Astrocyte of the cerebellum (primary cell): ENCODE results near the gene CPB1.
A peak's percentile ranks its signal among the peaks of the same experiment; 100 is the strongest.

Experiments
- DNase-seq: peaks from one replicate; pipeline ENCODE4 v3.0.0-alpha.2; 2011; ENCODE audit warnings: low read depth
- H3K4me3 ChIP-seq: 2 replicates; pipeline ENCODE4 v1.5.1; 2011; ENCODE audit warnings: mild to moderate bottlenecking, low read depth, low read length, moderate library complexity
- CTCF ChIP-seq: IDR thresholded peaks from 2 replicates; pipeline ENCODE4 v1.5.1; 2012; ENCODE audit warnings: low read length, low read depth, moderate library complexity, mild to moderate bottlenecking; ENCODE audit errors: missing control alignments
- in situ Hi-C: cut with HindIII; loops from 2 replicates; pipeline ENCODE4 v1.10.0; 2017; ENCODE audit warnings: low sequenced_read_pairs

Gene CPB1

GRCh38 chr3:148873270-148873927 lies 45.8 kb downstream of the CPB1 start:
- in situ Hi-C loops, result no loop called here
- DNase-seq, result no peak
- no peak for TF ChIP-seq CTCF
- H3K4me3 ChIP-seq, result no peak overlapping the region

GRCh38 chr3:148873977-148874376 lies 46.4 kb downstream of the CPB1 start:
- no peak overlapping the region for H3K4me3 ChIP-seq
- no peak for TF ChIP-seq CTCF
- no peak for DNase-seq
- in situ Hi-C loops, result no loop called here

GRCh38 chr3:148878095-148878494 lies 50.5 kb downstream of the CPB1 start:
- in situ Hi-C loops, result no loop called here
- H3K4me3 ChIP-seq, result no peak overlapping the region
- TF ChIP-seq CTCF, result no peak
- no peak for DNase-seq

GRCh38 chr3:148879256-148879655 lies 51.6 kb downstream of the CPB1 start:
- in situ Hi-C loops, result no loop called here
- H3K4me3 ChIP-seq, result no peak overlapping the region
- DNase-seq, result no peak
- no peak for TF ChIP-seq CTCF

GRCh38 chr3:148880681-148881080 lies 53.1 kb downstream of the CPB1 start:
- in situ Hi-C loops, result no loop called here
- peak; percentile 29 for TF ChIP-seq CTCF
- no peak for DNase-seq
- H3K4me3 ChIP-seq, result no peak overlapping the region

GRCh38 chr3:148881286-148881685 lies 53.7 kb downstream of the CPB1 start:
- in situ Hi-C loops, result no loop called here

More at GRCh38 chr3:148881286-148881685, 53.7 kb downstream of the CPB1 start:
- no peak for TF ChIP-seq CTCF
- H3K4me3 ChIP-seq, result no peak overlapping the region
- DNase-seq, result peak; percentile 37
